H1 (cell line): ENCODE measurements around the gene CERS3. TPM values are rescaled to one million over a fixed set of nuclear protein-coding genes. Genes with fewer than 3 reads are reported as not detected.

Experiments used
- CTCF ChIA-PET: fragments of 300-600 bp; sonication (Branson Sonifier 250); formaldehyde crosslinking; loops from one replicate; lab custom pipeline; 2021; ENCODE audit not compliant: partially characterized antibody; lab: Charles Lee
- POLR2A ChIA-PET: fragments of 300-600 bp; sonication (Branson Sonifier 250); formaldehyde crosslinking; loops from one replicate; lab custom pipeline; 2021; ENCODE audit warnings: inconsistent platforms; ENCODE audit not compliant: partially characterized antibody; lab: Charles Lee
- DNase-seq, 2 experiments: peaks; one replicate each; pipeline versions ENCODE4 v3.0.0 to v3.0.0-alpha.2; 2010 to 2022; ENCODE audit warnings: low spot score in 2 of 2, low read depth in 1 of 2, mixed read lengths in 1 of 2
- FAIRE-seq: peaks from 2 replicates; lab custom pipeline; 2011; peaks lifted over from hg19 to GRCh38; lab: Jason Lieb, UNC
- H2AFZ ChIP-seq: 2 replicates; pipeline ENCODE4 v1.8.1; 2012; ENCODE audit warnings: low read length, inconsistent platforms
- H2AK5ac ChIP-seq: 2 replicates; pipeline ENCODE4 v1.6.1; 2013; ENCODE audit warnings: low read depth, low read length
- H2BK120ac ChIP-seq: replicated peaks from 2 replicates; pipeline ENCODE3; 2013; ENCODE audit warnings: low read depth, low read length, inconsistent platforms
- H2BK12ac ChIP-seq: 2 replicates; pipeline ENCODE4 v1.6.1; 2013; ENCODE audit warnings: low read depth, low read length
- H2BK15ac ChIP-seq: 2 replicates; pipeline ENCODE4 v1.6.1; 2013; ENCODE audit warnings: low read length
- H2BK20ac ChIP-seq: 2 replicates; pipeline ENCODE4 v1.6.1; 2013; ENCODE audit warnings: low read length
- H2BK5ac ChIP-seq: 2 replicates; pipeline ENCODE4 v1.6.1; 2013; ENCODE audit warnings: low read depth, low read length
- H3K14ac ChIP-seq: 2 replicates; pipeline ENCODE4 v1.6.1; 2013; ENCODE audit warnings: inconsistent platforms; ENCODE audit not compliant: insufficient read length
- H3K18ac ChIP-seq: 2 replicates; pipeline ENCODE4 v1.6.1; 2013; ENCODE audit warnings: low read length; ENCODE audit errors: extremely low read depth
- H3K23ac ChIP-seq: 2 replicates; pipeline ENCODE4 v1.6.1; 2013; ENCODE audit warnings: inconsistent platforms; ENCODE audit not compliant: insufficient read length
- H3K23me2 ChIP-seq: 2 replicates; pipeline ENCODE4 v1.6.1; 2013; ENCODE audit warnings: low read depth, low read length
- H3K27ac ChIP-seq: 2 replicates; pipeline ENCODE4 v1.6.1; 2011; ENCODE audit warnings: low read depth, low read length, inconsistent platforms
- H3K27me3 ChIP-seq, 4 experiments: replicated peaks in 1 of 4; 1 replicate in 1 of 4; 2 replicates in 3 of 4; pipeline versions ENCODE4 v1.6.1 to v1.8.1; 2011 to 2013; ENCODE audit warnings: low read length in 3 of 4, mild to moderate bottlenecking in 3 of 4, inconsistent platforms in 2 of 4, mixed read lengths in 2 of 4, moderate library complexity in 1 of 4; ENCODE audit not compliant: control insufficient read depth in 3 of 4, insufficient read depth in 3 of 4; ENCODE audit errors: extremely low read depth in 1 of 4
- H3K36me3 ChIP-seq, 4 experiments: 2 replicates each; pipeline versions ENCODE4 v1.6.1 to v1.8.1; 2011 to 2013; ENCODE audit warnings: mild to moderate bottlenecking in 4 of 4, low read length in 3 of 4, moderate library complexity in 2 of 4, control low read depth in 1 of 4, inconsistent platforms in 1 of 4; ENCODE audit not compliant: insufficient read depth in 4 of 4, control insufficient read depth in 2 of 4
- H3K4ac ChIP-seq: replicated peaks from 2 replicates; pipeline ENCODE3; 2013; ENCODE audit warnings: low read length, low read depth, mixed read lengths, inconsistent platforms; ENCODE audit not compliant: insufficient read length
- H3K4me1 ChIP-seq, 4 experiments: replicated peaks in 1 of 4; 1 replicate in 1 of 4; 2 replicates in 3 of 4; pipeline versions ENCODE4 v1.6.1 to v1.8.1; 2011 to 2013; ENCODE audit warnings: low read length in 3 of 4, inconsistent platforms in 2 of 4, mixed read lengths in 1 of 4; ENCODE audit not compliant: insufficient read depth in 4 of 4, control insufficient read depth in 3 of 4
- H3K4me2 ChIP-seq, 2 experiments: 2 replicates each; pipeline versions ENCODE4 v1.6.1 to v1.8.1; 2011 to 2013; ENCODE audit warnings: low read depth in 2 of 2, low read length in 2 of 2, control low read depth in 1 of 2, inconsistent platforms in 1 of 2, mild to moderate bottlenecking in 1 of 2; ENCODE audit not compliant: insufficient read depth in 1 of 2
- H3K4me3 ChIP-seq, 4 experiments: fragments of 200-600, 300-600 bp in 1 of 4; sonication (generic), shearing (Covaris generic), sonication (Bioruptor Twin) in 1 of 4; 2 replicates each; pipeline versions ENCODE4 v1.5.1 to v1.8.1; 2011 to 2016; ENCODE audit warnings: low read length in 4 of 4, low read depth in 3 of 4, control low read depth in 2 of 4, inconsistent platforms in 2 of 4, mild to moderate bottlenecking in 2 of 4, mixed read lengths in 1 of 4, moderate library complexity in 1 of 4; ENCODE audit not compliant: insufficient read depth in 2 of 4; ENCODE audit errors: extremely low read depth in 1 of 4
- H3K56ac ChIP-seq: replicated peaks from 2 replicates; pipeline ENCODE3; 2013; ENCODE audit warnings: low read depth, mild to moderate bottlenecking, mixed read lengths, low read length, inconsistent platforms; ENCODE audit not compliant: insufficient read length
- H3K79me1 ChIP-seq: 2 replicates; pipeline ENCODE4 v1.6.1; 2013; ENCODE audit warnings: low read depth, low read length, control low read depth
- H3K79me2 ChIP-seq, 2 experiments: 2 replicates each; pipeline versions ENCODE4 v1.6.1 to v1.8.1; 2012 to 2013; ENCODE audit warnings: low read length in 2 of 2, mild to moderate bottlenecking in 2 of 2, inconsistent platforms in 1 of 2; ENCODE audit not compliant: insufficient read depth in 2 of 2, control insufficient read depth in 1 of 2
- H3K9ac ChIP-seq, 4 experiments: replicated peaks in 1 of 4; 1 replicate in 1 of 4; 2 replicates in 3 of 4; pipeline versions ENCODE4 v1.6.1 to v1.8.1; 2011 to 2013; ENCODE audit warnings: low read depth in 3 of 4, low read length in 3 of 4, control low read depth in 2 of 4, mild to moderate bottlenecking in 2 of 4, moderate library complexity in 2 of 4, inconsistent platforms in 1 of 4; ENCODE audit errors: extremely low read depth in 1 of 4
- H3K9me3 ChIP-seq, 2 experiments: 2 replicates each; pipeline versions ENCODE4 v1.6.1 to v1.8.1; 2012 to 2013; ENCODE audit warnings: mild to moderate bottlenecking in 2 of 2, moderate library complexity in 2 of 2, control low read depth in 1 of 2, inconsistent platforms in 1 of 2, low read depth in 1 of 2, low read length in 1 of 2, mixed read lengths in 1 of 2; ENCODE audit not compliant: insufficient read depth in 2 of 2
- H4K20me1 ChIP-seq, 2 experiments: replicated peaks in 1 of 2; 2 replicates each; pipeline versions ENCODE3 to v1.8.1; 2011 to 2013; ENCODE audit warnings: inconsistent platforms in 2 of 2, low read length in 2 of 2, mild to moderate bottlenecking in 1 of 2; ENCODE audit not compliant: insufficient read depth in 2 of 2, control insufficient read depth in 1 of 2
- H4K5ac ChIP-seq: 2 replicates; pipeline ENCODE4 v1.6.1; 2013; ENCODE audit warnings: low read length, low read depth, mixed read lengths, inconsistent platforms; ENCODE audit not compliant: insufficient read length
- H4K8ac ChIP-seq: 2 replicates; pipeline ENCODE4 v1.8.0; 2013; ENCODE audit warnings: mild to moderate bottlenecking, moderate library complexity, low read length, inconsistent platforms; ENCODE audit not compliant: insufficient read depth; ENCODE audit errors: extremely low read depth
- H4K91ac ChIP-seq: replicated peaks from 2 replicates; pipeline ENCODE3; 2013; ENCODE audit warnings: low read length, mixed read lengths, inconsistent platforms; ENCODE audit not compliant: insufficient read length
- EZH2 ChIP-seq: fragments of 200-600 bp; sonication (generic); IDR thresholded peaks from 2 replicates; pipeline ENCODE4 v1.7.1; 2012; ENCODE audit warnings: low read depth, mild to moderate bottlenecking, moderate library complexity, low read length, inconsistent platforms; ENCODE audit not compliant: severe bottlenecking
- SP4 ChIP-seq: IDR thresholded peaks from 2 replicates; pipeline ENCODE4 v1.6.1; 2012; ENCODE audit warnings: low read length, inconsistent platforms
- WGBS, 2 experiments: shearing (Covaris generic) in 1 of 2; methylation state at CpG; one replicate each; pipeline versions ENCODE4 v1.1.6 to v1.1.7; 2013 to 2015; ENCODE audit warnings: low lambda C conversion rate in 2 of 2, mixed read lengths in 2 of 2, inconsistent platforms in 1 of 2, low coverage in 1 of 2, missing lambda C conversion rate in 1 of 2; ENCODE audit not compliant: insufficient replicate concordance in 2 of 2, insufficient coverage in 1 of 2, insufficient read length in 1 of 2; ENCODE audit errors: extremely low coverage in 1 of 2, missing lambda C conversion rate in 1 of 2; 5-methylcytosine and 5-hydroxymethylcytosine counted together
- long read RNA-seq, 2 experiments: library from RNA in 1 of 2; library from capped mRNA in 1 of 2; stranded (forward); transcript quantifications; one replicate each; pipeline ENCODE4 v2.0.0, GENCODE V29; 2021; ENCODE audit warnings: inconsistent platforms in 1 of 2
- polyA minus RNA-seq, 3 experiments: library from RNA; depleted of rRNA, polyadenylated mRNA; stranded (reverse); fragments of >200 nt; gene quantifications; 1 replicate in 2 of 3; 2 replicates in 1 of 3; pipeline ENCODE4 v1.2.3, GENCODE V29; 2011
- polyA plus RNA-seq, 7 experiments: library from polyadenylated mRNA; depleted of rRNA in 3 of 7; stranded (reverse) in 5 of 7; unstranded in 2 of 7; fragments of >200 nt in 5 of 7; fragments of 200-250 nt in 2 of 7; gene quantifications; 1 replicate in 5 of 7; 2 replicates in 1 of 7; 4 replicates in 1 of 7; pipeline versions ENCODE4 v1.2.1 to v1.2.3, GENCODE V29; 2011 to 2013; ENCODE audit warnings: missing spikeins in 2 of 7, mixed read lengths in 2 of 7
- total RNA-seq: library from RNA; stranded (reverse); fragmentation: NEBNext Ultra II Directional; extraction: Animal tissue kit (Norgen Biotek cat#: 25700); gene quantifications from 2 replicates; pipeline ENCODE4 v1.2.1, GENCODE V29; 2021

CERS3 gene
- total RNA-seq (0.29 TPM in 1 of 2 replicates, not detected in the other), polyA plus RNA-seq (2011; rRNA removed) (0.62 and 0.63 TPM in 2 replicates), polyA minus RNA-seq (2011; rRNA and poly(A)+ RNA removed) (0.03 and 1.2 TPM in 2 replicates)
- polyA plus RNA-seq (2011; cell fraction: cytosol; rRNA removed): 0.30 TPM
- polyA plus RNA-seq (2011; cell fraction: nucleus; rRNA removed): 0.81 TPM
- polyA plus RNA-seq (2012, experiment 1 of 2): 0.05 to 1.0 TPM (median 0.17 TPM) in 3 of 4 replicates, not detected in the other
- polyA plus RNA-seq (2012, experiment 2 of 2): 0.05 TPM
- polyA plus RNA-seq (2013, experiment 1 of 2): 0.30 TPM
- 0.31 TPM for polyA plus RNA-seq (2013, experiment 2 of 2)
- polyA minus RNA-seq (2011; cell fraction: cytosol; rRNA and poly(A)+ RNA removed): not detected
- polyA minus RNA-seq (2011; cell fraction: nucleus; rRNA and poly(A)+ RNA removed): 1.9 TPM
- long read RNA-seq, experiment 1: 0 reads
- long read RNA-seq, experiment 2: 0 reads

GRCh38 chr15:100528833-100529428 is at the start of gene CERS3:
CERS3 (minus strand) TSS chr15:100528950; CDS start chr15:100501849, 27,101 bp downstream.
- Histone ChIP-seq H2BK120ac (no peak within 1 kb of the TSS), H3K4me1 (no peaks in the 10 kb centered on the region), H3K4me3 (no peak within 1 kb of the TSS), H3K23ac (no peak within 1 kb of the TSS), H4K91ac (no peak within 1 kb of the TSS), H4K8ac (no peak within 1 kb of the TSS), H3K56ac (no peak within 1 kb of the TSS), H2BK20ac (no peak within 1 kb of the TSS), H4K5ac (no peak within 1 kb of the TSS), H3K14ac (no peak within 1 kb of the TSS), H3K27ac (no peak within 1 kb of the TSS), H3K79me2 (no peaks in the 10 kb centered on the region), H3K4me2 (no peak within 1 kb of the TSS), H3K79me1 (no peaks in the 10 kb centered on the region), H2BK15ac (no peak within 1 kb of the TSS), H2AK5ac (no peak within 1 kb of the TSS), H3K9me3 (peaks cover 33 to 44% of the 10 kb centered on the region in 2 experiments; a peak in 3 of 4 replicates), H3K4ac (no peak within 1 kb of the TSS), H2BK12ac (no peak within 1 kb of the TSS), H4K20me1 (no peaks in the 10 kb centered on the region), H3K23me2 (no peaks in the 10 kb centered on the region), H3K36me3 (no peaks in the 10 kb centered on the region), H3K27me3 (no peaks in the 10 kb centered on the region), H2BK5ac (no peak within 1 kb of the TSS), H3K18ac (no peak within 1 kb of the TSS), H2AFZ (no peak within 1 kb of the TSS), H3K9ac (no peak within 1 kb of the TSS)
- CTCF ChIA-PET: no interaction called here
- DNase-seq (no peak), FAIRE-seq (no peak)
- POLR2A ChIA-PET: no interaction called here
- TF ChIP-seq SP4: no peak
- no peak for TF ChIP-seq EZH2
- WGBS, 2 experiments: 84% methylated on average over 10 of the region's 10 CpGs; no CpG with 5 or more reads in 1 of the 2 experiments
